Left kidney (tissue), 2 donors: ENCODE data around the gene TOX2. TPM values are rescaled to one million over a fixed set of nuclear protein-coding genes. Genes with fewer than 3 reads are reported as not detected.

Source experiments
- DNase-seq: peaks from one replicate; pipeline ENCODE4 v3.0.0-alpha.2; 2013
- polyA plus RNA-seq: library from polyadenylated mRNA; unstranded; fragments of 120-200 nt; gene quantifications from one replicate; pipeline ENCODE4 v1.2.1, GENCODE V29; 2013; ENCODE audit not compliant: insufficient read length

The TOX2 gene
- polyA plus RNA-seq, 1 donor: 3.7 TPM

DNA sequence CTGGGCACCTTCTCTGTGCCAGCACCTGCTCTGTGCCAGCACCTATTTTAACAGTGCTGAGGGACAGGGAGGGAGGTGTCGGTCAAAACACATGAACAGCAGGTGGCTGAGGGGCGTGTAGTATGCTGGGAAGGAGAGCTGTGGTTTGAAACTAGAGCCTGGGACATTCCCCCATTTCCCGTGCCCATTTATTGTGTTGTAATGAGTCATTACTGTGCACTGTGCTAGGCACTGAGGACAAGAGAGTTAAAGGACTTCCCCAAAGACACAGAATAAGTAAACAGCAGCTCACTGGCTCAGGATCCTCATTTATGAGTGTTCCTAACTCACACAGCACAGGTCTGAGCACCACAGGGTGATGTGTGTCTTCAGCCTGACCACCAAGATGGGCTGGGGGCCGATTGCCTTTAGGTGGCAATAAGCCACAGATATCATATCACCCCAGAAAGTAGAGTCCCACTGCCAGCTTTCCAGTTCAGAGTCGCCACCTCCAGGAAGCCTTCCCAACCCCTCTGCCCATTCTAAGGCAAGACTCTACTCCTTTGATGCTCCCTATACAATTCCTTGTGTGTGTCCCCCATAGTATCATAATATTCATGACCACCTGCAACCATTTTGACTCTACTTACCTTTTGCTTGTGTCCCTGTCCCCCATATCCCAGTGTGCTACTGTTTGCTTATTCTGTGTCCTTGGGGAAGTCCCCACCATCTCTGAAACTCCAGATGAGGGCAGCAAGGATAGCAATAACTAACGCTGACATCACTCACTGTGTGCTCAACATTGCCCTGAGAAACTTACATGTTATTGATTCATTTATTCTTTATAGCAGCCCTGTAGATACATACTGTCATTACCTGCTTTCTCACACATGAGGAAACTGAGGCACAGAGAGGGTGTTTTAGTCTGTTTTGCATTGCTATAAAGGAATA is 87.3 kb downstream of the TOX2 start:
- no peak for DNase-seq

DNA sequence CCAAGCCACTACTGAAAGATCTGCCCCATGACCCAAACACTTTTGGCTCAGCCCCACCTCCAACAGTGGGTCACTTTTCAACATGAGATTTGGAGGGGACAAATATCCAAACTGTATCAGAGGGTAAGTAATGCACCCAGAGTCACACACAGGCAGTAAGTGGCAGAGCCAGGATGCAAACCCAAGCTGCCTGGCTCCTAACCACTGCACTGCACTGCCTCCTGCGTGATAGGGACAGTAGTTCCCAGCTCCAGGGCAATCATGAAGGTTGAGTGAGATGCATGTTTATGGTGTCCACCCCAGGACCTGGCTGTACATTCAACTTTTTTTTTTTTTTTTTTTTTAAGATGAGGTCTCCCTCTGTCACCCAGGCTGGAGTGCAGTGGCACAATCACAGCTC is 88.2 kb downstream of the TOX2 start:
- DNase-seq: no peak

DNA sequence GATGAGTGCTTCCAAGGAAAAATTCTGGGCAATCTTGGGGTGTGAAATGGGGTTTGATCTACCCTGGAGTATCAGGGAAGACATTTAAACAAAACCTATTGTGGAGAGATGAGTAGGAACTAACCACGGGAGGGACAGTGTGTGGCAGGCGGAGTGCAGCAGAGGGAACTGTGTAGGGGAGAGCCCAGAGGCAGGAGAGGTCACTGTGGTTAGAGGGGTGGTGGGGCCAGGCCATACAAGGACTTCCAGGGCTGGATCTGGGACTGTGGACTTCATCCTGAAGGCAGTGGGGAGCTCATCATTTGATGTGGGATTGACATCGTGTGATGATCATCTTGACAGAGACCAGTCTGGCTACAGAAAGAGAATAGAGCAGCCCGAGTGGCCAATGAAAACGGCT is 89.0 kb downstream of the TOX2 start:
- no peak for DNase-seq

DNA sequence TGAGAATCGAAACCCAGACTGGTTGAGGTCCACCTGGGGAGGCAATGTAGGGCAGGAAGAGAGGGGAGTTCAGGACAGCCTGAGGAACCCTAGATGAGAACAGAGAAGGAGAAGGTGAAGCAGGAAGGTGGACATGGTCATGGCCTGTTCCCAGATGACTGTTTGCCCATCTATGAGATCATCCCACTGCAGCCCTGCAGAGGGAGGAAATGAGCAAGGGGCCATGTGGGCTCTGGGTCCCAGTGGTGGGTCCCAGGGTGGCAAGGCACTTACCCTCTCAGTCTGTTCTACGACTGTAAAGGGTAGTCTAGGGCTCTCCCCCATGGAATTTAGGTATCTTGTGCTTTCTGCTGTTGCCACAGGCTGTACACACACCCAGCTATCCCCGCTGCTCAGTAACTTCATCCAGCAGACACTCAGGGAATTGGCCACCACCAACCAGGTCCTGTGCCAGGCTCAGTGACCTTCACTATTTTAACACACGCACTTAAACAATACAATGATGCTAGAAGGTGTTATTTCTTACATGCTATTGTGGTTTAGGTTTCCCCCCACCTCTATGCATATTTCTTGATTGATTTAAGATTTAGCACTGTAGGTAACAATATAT is 89.8 kb downstream of the TOX2 start:
- no peak for DNase-seq

DNA sequence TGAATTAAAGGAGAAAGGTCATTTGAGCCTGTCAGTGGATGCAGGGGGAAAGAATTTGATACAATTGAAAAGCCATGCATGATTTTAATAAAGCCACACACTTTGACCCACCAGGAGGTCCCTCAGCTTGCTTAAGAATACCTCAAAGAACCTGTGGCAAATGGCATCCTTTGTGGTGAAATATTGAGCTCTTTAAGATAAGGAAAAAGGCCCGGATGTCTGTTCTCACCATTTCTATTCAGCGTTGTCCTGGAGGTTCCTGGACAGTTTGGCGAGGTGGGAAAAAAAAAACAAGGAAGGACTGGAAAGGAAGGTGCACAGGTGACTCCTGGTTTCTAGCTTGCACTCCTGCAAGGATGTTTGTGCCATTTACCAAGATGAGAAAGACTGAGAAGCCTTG is 91.0 kb downstream of the TOX2 start:
- DNase-seq: no peak

DNA sequence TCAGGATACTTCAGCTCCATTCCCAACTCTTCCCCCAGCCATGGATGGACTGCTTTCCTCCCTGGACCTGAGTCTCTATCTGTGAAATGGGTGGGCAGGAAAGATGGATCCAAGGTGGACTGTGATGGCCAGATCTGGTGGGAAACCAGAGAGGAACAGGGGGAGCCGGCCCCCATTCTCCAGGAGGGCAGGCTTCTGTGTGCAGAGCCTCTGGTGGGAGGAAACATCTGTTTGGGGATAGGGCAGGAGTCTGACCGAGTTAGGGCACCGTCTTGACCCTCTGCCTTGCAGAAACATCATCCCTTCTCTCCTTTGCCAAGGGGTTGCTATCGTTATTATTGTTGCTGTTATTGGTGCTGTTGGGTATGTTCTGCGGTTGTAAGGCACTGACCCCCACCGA is 91.5 kb downstream of the TOX2 start:
- no peak for DNase-seq

DNA sequence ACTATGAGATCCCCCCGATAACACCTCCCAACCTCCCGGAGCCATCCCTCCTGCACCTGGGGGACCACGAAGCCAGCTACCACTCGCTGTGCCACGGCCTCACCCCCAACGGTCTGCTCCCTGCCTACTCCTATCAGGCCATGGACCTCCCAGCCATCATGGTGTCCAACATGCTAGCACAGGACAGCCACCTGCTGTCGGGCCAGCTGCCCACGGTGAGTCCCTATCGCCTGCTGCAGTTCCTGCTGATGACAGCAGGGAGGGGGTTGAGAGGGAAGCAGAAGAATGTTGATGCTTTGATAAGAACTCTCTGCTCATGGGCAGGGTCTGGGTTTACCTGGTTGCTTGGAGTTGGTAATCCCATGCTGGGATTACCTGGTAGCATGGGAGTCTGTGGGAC is 91.9 kb downstream of the TOX2 start:
- no peak for DNase-seq

DNA sequence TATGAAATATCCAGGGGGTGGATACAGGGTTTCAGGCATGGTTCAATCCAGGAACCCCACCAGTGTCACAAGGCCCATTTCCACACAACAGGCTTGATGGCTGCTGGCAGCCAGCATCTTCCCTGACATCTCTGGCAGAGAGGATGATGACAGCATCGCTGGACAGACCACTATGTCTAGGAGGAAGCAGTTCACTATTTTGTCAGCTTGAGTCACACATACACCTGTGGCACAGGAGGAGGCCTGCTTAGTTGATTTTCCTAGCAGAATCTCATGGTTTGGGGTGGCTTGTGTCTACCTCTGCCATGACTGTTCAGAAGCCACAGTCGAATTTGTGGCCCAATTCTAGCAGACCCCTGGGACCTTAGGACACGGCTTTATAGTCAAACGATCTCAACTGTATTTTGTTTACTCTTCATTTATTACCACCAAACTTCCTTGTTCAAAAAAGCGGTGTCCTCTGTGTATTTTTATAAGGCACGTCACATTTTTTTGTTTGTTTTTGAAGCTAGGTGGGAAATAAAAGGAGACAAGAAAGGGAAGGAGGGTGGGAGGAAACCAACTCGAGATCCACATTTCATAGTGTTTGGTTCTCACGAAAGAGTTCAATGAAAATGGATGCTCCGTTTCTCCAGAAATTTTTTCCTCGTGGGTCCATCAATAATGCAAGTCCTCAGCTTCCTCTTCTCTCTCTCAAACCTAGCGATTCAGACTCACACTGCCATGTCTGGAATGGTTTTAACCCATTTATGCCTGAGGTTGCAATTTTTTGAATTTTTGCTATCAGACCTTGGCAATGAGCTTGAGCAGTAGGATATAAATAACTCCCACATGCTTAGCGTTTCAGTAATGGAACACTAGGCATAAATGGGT is 94.4 kb downstream of the TOX2 start:
- no peak for DNase-seq

DNA sequence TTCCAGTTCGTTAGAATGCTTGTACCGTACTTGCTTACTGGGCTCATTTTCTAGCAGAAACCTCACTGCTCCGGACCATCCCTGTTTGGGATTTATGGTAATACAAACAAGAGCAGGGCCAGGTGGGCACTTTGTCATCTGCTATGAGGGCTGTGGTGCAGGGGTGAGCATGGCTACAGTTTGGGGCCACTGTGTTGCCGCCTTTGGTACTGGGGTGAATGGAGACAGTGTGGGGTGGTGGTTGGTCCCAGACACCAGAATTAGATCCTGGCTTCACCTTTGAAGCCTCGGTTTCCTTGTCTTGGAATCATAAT is 95.0 kb downstream of the TOX2 start:
- DNase-seq: no peak

DNA sequence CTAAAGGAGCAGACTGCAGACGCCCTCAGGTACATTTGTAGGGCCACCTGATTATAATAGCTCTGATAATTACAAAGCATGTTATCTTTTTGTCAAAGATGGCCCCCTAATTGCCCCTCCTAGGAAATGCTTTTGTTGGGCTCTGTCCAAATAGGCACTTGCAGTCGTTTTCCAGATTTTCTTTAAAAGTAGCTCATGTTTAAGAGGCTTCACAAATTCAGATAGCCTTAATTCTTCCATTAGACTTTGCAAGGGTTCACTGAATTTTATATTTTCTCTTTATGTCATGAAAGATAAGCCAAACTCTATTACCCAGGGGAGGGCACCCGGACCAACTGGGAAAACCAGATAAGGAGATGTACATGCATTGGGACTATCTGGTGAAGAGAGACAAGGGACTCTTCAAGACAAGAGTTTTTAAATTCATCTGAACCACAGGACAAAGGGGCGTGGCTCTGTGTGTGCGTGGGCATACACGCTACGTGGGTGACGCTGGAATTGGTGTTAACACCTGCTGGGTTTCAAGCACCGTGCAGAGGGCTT is 95.6 kb downstream of the TOX2 start:
- no peak for DNase-seq

DNA sequence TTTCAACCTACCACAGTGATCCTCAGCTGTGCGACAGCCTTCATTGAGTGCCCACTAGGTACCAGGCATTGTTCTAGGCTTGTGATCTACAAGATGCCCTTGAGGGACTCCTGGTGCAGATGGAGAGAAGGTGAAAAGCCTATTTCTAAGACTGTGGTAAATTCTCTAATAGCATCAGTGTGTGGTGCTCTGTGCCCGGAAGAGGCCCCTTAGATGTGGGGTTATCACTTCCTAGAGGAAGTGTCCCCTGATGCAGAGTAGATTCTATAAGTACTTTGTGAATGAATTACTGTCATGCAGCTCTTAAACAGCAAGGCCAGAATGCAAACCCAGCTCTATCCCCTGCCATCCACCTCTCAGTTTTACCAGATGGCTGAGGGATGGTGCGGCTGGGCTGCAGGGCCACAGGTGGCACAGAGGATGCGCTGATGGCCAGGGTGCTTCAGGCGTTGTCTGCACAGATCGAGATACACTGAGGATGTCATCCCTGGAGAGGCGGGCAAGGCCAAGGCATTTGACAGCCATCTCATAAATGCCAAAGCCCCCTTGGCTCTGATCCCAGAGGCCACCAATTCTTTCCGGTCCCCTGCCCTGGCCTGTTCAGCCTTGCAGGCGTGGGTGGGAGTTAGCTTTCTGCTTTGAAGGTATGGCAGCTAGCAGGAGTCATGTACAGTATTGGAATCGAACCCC is 96.7 kb downstream of the TOX2 start:
- DNase-seq: no peak

DNA sequence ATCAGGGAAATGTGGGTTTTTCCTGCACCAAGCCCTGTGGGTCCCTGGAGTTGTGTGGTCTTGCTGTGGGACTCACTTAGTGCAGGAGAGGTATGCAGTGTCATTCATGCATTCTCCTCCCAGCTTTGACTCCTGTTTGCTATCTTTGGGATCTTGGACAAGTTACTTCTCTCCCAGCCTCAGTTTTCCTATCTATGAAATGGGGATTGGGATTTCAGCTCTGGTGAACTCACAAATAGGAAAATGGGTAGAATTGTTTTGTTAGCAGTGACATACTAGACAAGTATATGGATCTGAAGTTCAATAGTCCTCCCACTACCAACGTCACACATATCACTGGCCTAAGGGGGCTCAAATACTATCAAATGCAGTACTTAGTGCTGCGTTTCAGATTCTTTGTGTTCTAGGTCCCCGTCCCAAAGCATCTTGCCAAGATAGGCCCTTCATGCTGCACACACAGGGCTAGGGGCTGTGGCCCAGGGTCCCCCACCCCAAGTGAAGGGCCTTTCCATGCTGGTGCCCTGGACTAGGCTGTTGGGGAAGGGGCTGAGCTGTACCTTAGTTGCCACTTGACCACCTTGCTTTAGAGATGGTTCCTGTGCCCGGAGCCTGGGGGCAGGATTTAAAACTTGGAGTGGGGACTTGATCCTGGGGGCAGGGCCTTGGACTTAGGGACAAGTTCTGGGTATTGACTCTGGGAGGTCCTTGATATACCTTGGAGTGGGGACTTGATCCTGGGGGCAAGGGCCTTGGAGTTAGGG is 98.0 kb downstream of the TOX2 start:
- no peak for DNase-seq

DNA sequence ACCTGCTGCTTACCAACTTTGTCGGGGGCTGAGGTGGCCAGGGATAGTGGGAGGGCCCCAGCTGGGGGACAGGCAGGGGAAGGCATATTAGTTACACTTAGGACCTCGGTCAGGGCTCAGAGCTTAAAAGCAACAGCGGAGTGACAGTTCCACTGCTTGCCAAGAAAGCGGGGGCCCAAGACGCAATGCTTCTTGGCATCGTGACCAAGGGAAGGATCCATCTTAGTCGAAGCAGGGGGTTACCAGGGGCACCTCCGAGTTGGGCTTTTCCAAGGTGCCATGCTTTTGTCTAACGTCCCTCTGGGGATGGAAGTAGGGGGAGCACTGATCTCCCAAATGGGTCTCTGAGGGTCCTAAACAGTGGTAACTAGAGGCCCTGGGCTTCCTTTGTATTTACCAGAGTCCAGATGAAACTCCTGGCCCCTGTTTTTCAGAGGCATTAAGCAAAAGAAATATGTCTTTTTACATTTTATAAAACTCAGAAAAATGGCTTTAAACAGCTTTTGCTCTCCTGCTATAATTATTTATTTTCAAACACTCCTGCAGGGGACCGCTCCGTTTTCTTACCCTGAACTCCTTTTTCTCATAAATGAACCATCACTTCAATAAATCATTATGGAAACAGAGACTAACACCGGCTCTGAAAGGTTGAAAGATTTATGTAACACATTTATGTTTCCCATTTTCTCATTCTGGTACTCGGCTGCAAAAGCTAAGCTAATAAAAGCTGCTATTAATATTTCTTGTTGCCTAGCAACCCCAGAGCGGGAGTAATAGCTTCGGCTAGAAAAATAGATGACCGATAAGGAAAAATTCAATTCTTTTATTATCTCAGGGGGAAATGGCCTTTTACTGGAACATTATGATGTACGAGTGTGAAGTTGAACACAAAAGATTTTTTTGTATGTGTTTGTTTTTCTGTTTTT is 100.4 kb downstream of the TOX2 start:
- peak; percentile 68 for DNase-seq

DNA sequence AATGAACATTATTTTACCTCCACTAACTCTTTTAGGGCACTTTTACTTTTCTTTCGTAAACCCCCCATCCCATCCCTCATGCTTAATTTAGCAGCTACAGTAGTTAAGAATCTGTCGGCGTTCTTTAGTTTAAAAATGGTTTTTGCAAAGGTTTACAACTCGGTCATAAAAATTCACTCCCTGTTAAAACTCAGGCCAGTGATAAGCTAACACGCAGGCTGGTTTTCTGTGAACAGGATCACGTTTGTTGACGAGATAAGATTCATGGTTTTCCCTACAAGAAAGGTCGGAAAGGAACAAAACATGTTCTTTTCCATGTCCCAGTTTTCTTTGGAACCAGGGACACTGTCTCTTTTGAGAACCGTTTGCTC is 101.1 kb downstream of the TOX2 start:
- DNase-seq: no peak

DNA sequence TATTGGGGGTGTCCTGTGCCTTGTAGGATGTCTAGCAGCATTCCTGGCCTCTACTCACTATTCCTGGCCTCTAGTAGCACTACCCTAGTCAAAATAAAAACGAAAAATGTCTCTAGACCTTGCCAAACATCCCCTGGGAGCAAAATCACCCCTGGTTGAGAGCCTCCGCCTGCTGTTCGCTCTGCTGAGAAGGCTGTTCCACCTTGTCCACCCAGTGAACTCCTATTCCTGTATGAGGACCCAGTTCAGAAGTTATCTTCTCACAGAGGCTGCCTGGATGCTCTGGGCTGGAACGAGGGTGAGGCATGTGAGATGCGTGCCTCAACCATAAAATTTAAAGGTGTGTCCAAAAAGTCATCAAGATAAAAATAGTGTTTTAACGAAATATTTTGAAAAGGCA is 101.9 kb downstream of the TOX2 start:
- DNase-seq: no peak

DNA sequence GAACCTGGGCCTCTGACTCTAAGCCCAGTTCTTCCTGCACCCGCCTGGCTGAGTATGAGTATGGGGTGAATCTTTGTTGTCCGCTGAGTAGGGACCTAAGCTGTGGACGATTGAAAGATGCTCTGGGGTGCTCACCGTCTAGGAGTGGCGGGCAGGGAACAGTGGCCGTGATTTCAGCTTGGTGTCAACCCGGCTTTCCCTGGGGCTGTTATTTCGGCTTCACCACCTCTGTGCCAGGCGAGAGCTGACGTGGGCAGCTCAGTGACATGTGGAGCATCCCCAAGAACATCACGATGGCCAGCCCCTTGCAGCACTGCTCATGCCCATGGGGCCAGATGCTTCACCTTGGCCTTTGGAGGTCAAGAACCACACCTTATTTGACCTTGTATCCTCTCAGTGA is 102.6 kb downstream of the TOX2 start:
- DNase-seq: no peak

DNA sequence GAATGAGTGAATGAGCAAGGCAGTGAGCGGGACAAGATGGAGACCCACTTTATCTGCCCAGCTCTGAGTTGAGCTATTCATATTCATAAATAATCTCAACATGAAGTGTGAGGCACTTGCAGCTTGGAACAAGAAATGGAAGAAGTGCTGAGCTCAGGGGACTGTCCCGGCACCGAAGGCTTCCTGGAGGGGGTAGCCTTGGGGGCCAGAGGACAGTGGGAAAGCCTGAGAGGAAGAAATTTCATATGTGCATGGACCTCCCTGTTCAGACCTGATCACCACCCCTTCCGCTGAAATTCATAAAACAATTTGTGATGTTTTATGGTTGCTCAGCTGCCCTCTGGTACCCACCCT is 103.2 kb downstream of the TOX2 start:
- DNase-seq: no peak

DNA sequence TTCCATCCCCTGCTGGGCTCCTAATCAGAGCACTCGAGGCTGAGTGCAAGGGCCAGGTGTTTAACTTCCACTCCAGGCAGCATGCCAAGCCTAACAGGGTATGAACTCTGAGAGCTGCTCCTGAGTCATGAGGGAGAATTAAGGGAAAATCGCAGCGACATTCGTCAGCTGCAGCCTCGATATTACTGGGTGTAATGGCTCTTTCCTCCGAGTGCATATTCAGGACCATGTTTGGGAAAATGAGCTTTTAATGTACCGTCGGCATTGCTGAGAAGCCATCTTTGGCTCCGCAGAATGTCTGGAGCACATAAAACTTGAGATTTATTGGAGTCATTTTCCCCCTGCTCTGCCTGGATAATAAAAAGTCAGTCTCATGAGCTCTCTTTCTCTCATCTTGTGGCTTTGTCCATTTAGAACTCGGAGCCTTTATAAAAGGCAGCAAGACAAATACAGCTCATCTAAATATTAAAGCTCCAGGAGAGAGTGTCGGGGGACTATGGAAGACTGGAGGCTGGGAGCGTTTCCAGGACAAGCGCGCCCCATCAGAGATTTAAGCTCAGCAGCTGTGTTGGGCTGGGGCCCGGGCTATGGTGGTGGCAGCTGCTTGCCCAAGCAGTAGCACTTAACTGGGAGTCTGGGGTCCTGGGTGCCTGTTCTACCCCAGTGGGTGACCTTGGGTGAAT is 103.7 kb downstream of the TOX2 start:
- DNase-seq: peak; percentile 78

DNA sequence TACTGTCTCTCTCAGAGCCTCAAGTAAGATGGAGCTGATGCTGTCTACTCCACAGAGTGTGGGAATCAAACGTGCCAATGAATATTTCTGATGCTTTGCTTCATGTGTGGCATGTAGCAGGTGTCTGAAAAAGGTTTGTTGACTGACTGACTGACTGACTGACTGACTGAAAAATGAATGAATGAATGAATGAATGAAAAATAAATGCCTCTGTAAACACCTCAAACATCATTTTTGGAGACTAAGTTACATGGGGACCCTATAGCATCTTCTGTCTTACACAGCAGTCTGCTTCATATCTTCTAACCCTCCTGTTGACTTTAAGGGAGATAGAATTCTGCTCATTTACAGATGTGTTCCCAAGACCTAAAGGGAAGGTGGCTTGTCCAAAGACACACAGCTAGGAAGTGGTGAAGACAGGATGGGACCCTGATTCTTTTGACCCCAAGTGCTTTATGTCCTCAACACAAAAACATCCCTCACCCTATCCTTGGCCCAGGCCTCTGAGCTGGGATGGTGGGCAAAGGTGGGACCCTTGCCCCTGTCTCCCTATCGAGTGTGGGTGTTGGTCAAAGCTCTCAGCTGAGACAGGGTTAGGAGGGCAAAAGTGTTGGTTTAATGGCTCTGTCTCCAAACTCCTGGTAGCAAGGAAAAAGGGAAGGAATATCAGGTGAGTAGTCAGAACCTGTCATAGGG is 104.4 kb downstream of the TOX2 start:
- DNase-seq: no peak
